Right renal pelvis (tissue), 4 donors: ENCODE results near the gene ANXA8. TPM values are rescaled to one million over a fixed set of nuclear protein-coding genes. Genes with fewer than 3 reads are reported as not detected.
"Not testable (repeated sequence)": the region's sequence is repeated elsewhere in the genome, so short reads cannot be mapped to it uniquely, and the experiment has no call there.

Source experiments
- DNase-seq, 4 donors: peaks; one replicate each; pipeline ENCODE4 v3.0.0-alpha.2; 2013; ENCODE audit warnings: low read depth in 4 of 4, low spot score in 3 of 4, missing footprints in 1 of 4
- polyA plus RNA-seq, 4 donors: library from polyadenylated mRNA; unstranded; fragments of 120-200 nt; gene quantifications; one replicate each; pipeline ENCODE4 v1.2.1, GENCODE V29; 2013; ENCODE audit not compliant: insufficient read length in 4 of 4

ANXA8 gene
- polyA plus RNA-seq = under 1 TPM in 3 of 4 donors, not detected in 1; 0.12 to 0.62 (median 0.40) TPM

GRCh38 chr10:47483923-47484322 is at the start of gene ANXA8:
Gene ANXA8 (minus strand): TSS chr10:47484115. CDS start chr10:47483933, 182 bp downstream.
- DNase-seq = not testable (repeated sequence)

- DNase-seq = not testable (repeated sequence)
Measured at GRCh38 chr10:47523475-47523874, 39.6 kb upstream of the ANXA8 start, which contains the start of gene AGAP9. Gene AGAP9 (minus strand): TSS chr10:47523638. CDS start chr10:47523526, 112 bp downstream.

GRCh38 chr10:47502313-47502712 is 18.4 kb upstream of the ANXA8 start:
- DNase-seq = not testable (repeated sequence)

- DNase-seq = not testable (repeated sequence)
Measured at GRCh38 chr10:47494226-47494625, 10.3 kb upstream of the ANXA8 start.

GRCh38 chr10:47491600-47491999 is 7.7 kb upstream of the ANXA8 start, which contains the start of gene FAM25G:
Gene FAM25G (minus strand): TSS chr10:47491700. CDS start chr10:47491674, 26 bp downstream.
- DNase-seq = not testable (repeated sequence)

- DNase-seq = not testable (repeated sequence)
Measured at GRCh38 chr10:47489630-47490029, 5.7 kb upstream of the ANXA8 start.

- not testable (repeated sequence) for DNase-seq
Measured at GRCh38 chr10:47485943-47486342, 2.0 kb upstream of the ANXA8 start.

GRCh38 chr10:47484786-47485185 is 871 bp upstream of the ANXA8 start:
- not testable (repeated sequence) for DNase-seq

GRCh38 chr10:47482367-47482766 is 1.5 kb downstream of the ANXA8 start:
- not testable (repeated sequence) for DNase-seq

GRCh38 chr10:47481768-47482181 is 2.1 kb downstream of the ANXA8 start:
- not testable (repeated sequence) for DNase-seq

GRCh38 chr10:47481182-47481766 is 2.6 kb downstream of the ANXA8 start:
- not testable (repeated sequence) for DNase-seq

- DNase-seq = not testable (repeated sequence)
Measured at GRCh38 chr10:47480133-47480532, 3.8 kb downstream of the ANXA8 start.

GRCh38 chr10:47478114-47478513 is 5.8 kb downstream of the ANXA8 start:
- DNase-seq = not testable (repeated sequence)

GRCh38 chr10:47477078-47477477 is 6.8 kb downstream of the ANXA8 start:
- DNase-seq = not testable (repeated sequence)

GRCh38 chr10:47475101-47475500 is 8.8 kb downstream of the ANXA8 start:
- not testable (repeated sequence) for DNase-seq

GRCh38 chr10:47473516-47473915 is 10.4 kb downstream of the ANXA8 start:
- DNase-seq = not testable (repeated sequence)

- DNase-seq = not testable (repeated sequence)
Measured at GRCh38 chr10:47472647-47473046, 11.3 kb downstream of the ANXA8 start.

- not testable (repeated sequence) for DNase-seq
Measured at GRCh38 chr10:47472072-47472471, 11.8 kb downstream of the ANXA8 start.

- DNase-seq = not testable (repeated sequence)
Measured at GRCh38 chr10:47468731-47469528, 15.0 kb downstream of the ANXA8 start.

GRCh38 chr10:47467957-47468356 is 16.0 kb downstream of the ANXA8 start:
- DNase-seq = not testable (repeated sequence)

- not testable (repeated sequence) for DNase-seq
Measured at GRCh38 chr10:47467458-47467857, 16.5 kb downstream of the ANXA8 start.
